Effector memory CD4-positive, alpha-beta T cell (primary cell): ENCODE measurements around the gene CHAC1.

Source experiments
- DNase-seq, 3 donors: peaks; one replicate each; pipeline ENCODE4 v3.0.0-alpha.2; 2020
- H3K27ac ChIP-seq: 2 replicates; pipeline ENCODE4 v1.7.0; 2013; ENCODE audit warnings: mild to moderate bottlenecking, low read length, moderate library complexity; ENCODE audit not compliant: insufficient read depth, poor library complexity, severe bottlenecking
- H3K27me3 ChIP-seq: replicated peaks from 2 replicates; pipeline ENCODE4 v1.7.0; 2013; ENCODE audit warnings: mild to moderate bottlenecking, low read length; ENCODE audit not compliant: insufficient read depth, control insufficient read depth, poor library complexity, severe bottlenecking
- H3K36me3 ChIP-seq: 2 replicates; pipeline ENCODE4 v1.7.0; 2013; ENCODE audit warnings: mild to moderate bottlenecking, low read length, moderate library complexity; ENCODE audit not compliant: control insufficient read depth, insufficient read depth
- H3K4me1 ChIP-seq: 2 replicates; pipeline ENCODE4 v1.7.0; 2013; ENCODE audit warnings: low read length, mild to moderate bottlenecking; ENCODE audit not compliant: control insufficient read depth, insufficient read depth, poor library complexity, severe bottlenecking
- H3K4me3 ChIP-seq: 2 replicates; pipeline ENCODE4 v1.7.0; 2013; ENCODE audit warnings: low read length, low read depth, mild to moderate bottlenecking; ENCODE audit not compliant: insufficient read depth, poor library complexity, severe bottlenecking
- H3K9me3 ChIP-seq: 2 replicates; pipeline ENCODE4 v1.7.0; 2013; ENCODE audit warnings: mild to moderate bottlenecking, low read length, moderate library complexity; ENCODE audit not compliant: control insufficient read depth

Gene CHAC1

GRCh38 chr15:40995656-40996055 is 42.4 kb downstream of the CHAC1 start:
- no peak for DNase-seq
- no peak overlapping the region for H3K27ac ChIP-seq
- no peaks in the 10 kb centered on the region for H3K4me1 ChIP-seq
- no peaks in the 10 kb centered on the region for H3K27me3 ChIP-seq
- H3K9me3 ChIP-seq, result no peaks in the 10 kb centered on the region
- H3K4me3 ChIP-seq, result no peak overlapping the region
- H3K36me3 ChIP-seq, result peaks cover 41% of the 10 kb centered on the region

DNA sequence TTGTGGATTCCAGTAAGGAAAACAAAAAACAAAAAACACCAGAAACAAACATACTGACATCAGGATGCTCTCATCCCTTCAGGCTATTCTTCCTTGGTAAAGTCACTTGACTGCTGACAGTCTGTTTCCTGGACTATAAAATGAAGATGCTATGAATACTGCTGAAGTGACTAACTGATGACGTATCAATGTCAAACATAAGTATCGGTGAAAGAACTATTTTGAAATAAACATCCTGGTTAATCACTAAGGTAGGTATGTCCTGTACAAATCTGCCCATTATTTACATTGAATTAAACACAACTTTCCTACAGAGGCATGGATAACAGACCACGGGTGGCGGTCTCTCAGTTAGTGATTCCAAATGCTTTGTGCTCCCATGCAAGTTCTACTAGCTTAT is 45.9 kb downstream of the CHAC1 start:
- no peaks in the 10 kb centered on the region for H3K27me3 ChIP-seq
- DNase-seq, result no peak
- no peaks in the 10 kb centered on the region for H3K4me1 ChIP-seq
- peaks cover 41% of the 10 kb centered on the region for H3K36me3 ChIP-seq
- no peak overlapping the region for H3K4me3 ChIP-seq
- no peaks in the 10 kb centered on the region for H3K9me3 ChIP-seq
- H3K27ac ChIP-seq, result no peak overlapping the region

GRCh38 chr15:41001524-41002214 is 48.4 kb downstream of the CHAC1 start:
- H3K4me3 ChIP-seq, result no peak overlapping the region
- no peak overlapping the region for H3K27ac ChIP-seq

GRCh38 chr15:41004490-41004889 is 51.2 kb downstream of the CHAC1 start:
- peaks cover 22% of the 10 kb centered on the region for H3K36me3 ChIP-seq

More at GRCh38 chr15:41001524-41002214, 48.4 kb downstream of the CHAC1 start:
- H3K27me3 ChIP-seq, result no peaks in the 10 kb centered on the region
- H3K4me1 ChIP-seq, result no peaks in the 10 kb centered on the region
- H3K9me3 ChIP-seq, result no peaks in the 10 kb centered on the region
- H3K36me3 ChIP-seq, result peaks cover 38% of the 10 kb centered on the region
- DNase-seq, result no peak

More at GRCh38 chr15:41004490-41004889, 51.2 kb downstream of the CHAC1 start:
- Histone ChIP-seq H3K9me3 (no peaks in the 10 kb centered on the region), H3K4me1 (no peaks in the 10 kb centered on the region), H3K4me3 (no peak overlapping the region), H3K27me3 (no peaks in the 10 kb centered on the region), H3K27ac (no peak overlapping the region)
- DNase-seq, result no peak
